Mucosa of descending colon (tissue), 3 donors: ENCODE measurements around the gene CRYBB1. TPM values are rescaled to one million over a fixed set of nuclear protein-coding genes. Genes with fewer than 3 reads are reported as not detected.

Source experiments
- ATAC-seq: fragments of 200-7000 bp; cut with Tn5 transposase; one replicate; pipeline ENCODE4 v1.9.1; 2020; ENCODE audit warnings: mild to moderate bottlenecking, moderate library complexity
- DNase-seq, 3 donors: peaks; one replicate each; pipeline ENCODE4 v3.0.0-alpha.2; 2020
- H3K36me3 ChIP-seq: fragments of 200-600 bp; one replicate; pipeline ENCODE4 v1.8.0; 2021; ENCODE audit warnings: low read depth, mild to moderate bottlenecking
- H3K4me1 ChIP-seq: fragments of 200-600 bp; one replicate; pipeline ENCODE4 v1.8.0; 2021; ENCODE audit warnings: low read depth, mild to moderate bottlenecking
- H3K4me3 ChIP-seq: fragments of 200-600 bp; one replicate; pipeline ENCODE4 v1.8.0; 2021; ENCODE audit warnings: mild to moderate bottlenecking
- H3K9me3 ChIP-seq: fragments of 200-600 bp; one replicate; pipeline ENCODE4 v1.8.0; 2021; ENCODE audit warnings: mild to moderate bottlenecking
- CTCF ChIP-seq: fragments of 200-600 bp; IDR thresholded peaks from one replicate; pipeline ENCODE4 v1.8.0; 2022; ENCODE audit warnings: antibody characterized with exemption, mild to moderate bottlenecking
- intact Hi-C, 2 donors: fragments of 100-400 bp; cut with DNase I in 1 of 2; cut with micrococcal nuclease in 1 of 2; formaldehyde crosslinking; loops; one replicate each; pipeline versions ENCODE4 v1.11.0 to v1.11.1; 2022; cut with DNase I, micrococcal nuclease
- total RNA-seq, 3 donors: library from RNA; stranded (reverse); fragmentation: NEBNext Ultra II Directional in 2 of 3; extraction: Animal tissue kit (Norgen Biotek cat#: 25700) in 2 of 3; gene quantifications; one replicate each; pipeline versions ENCODE4 v1.2.1 to v1.2.4, GENCODE V29; 2021 to 2023
- donor health status: DM: no; HTN: no; CAD: no; lungs with moderate emphysema.
- donor health status: DM: no; HTN: no; CAD: no.
- donor health status: DM: no; HTN: yes; CAD: no.

The CRYBB1 gene
- total RNA-seq, 3 donors from 2014 or later, result 1.0 TPM; not detected in 2

GRCh38 chr22:26559961-26560575 lies 57.8 kb downstream of the CRYBB1 start:
- DNase-seq (no peak), ATAC-seq (no peak)
- Histone ChIP-seq H3K4me1 (no peaks in the 10 kb centered on the region), H3K4me3 (no peak overlapping the region), H3K36me3 (no peaks in the 10 kb centered on the region), H3K9me3 (no peaks in the 10 kb centered on the region)
- TF ChIP-seq CTCF, result no peak
- intact Hi-C loops, result no loop called here

DNA sequence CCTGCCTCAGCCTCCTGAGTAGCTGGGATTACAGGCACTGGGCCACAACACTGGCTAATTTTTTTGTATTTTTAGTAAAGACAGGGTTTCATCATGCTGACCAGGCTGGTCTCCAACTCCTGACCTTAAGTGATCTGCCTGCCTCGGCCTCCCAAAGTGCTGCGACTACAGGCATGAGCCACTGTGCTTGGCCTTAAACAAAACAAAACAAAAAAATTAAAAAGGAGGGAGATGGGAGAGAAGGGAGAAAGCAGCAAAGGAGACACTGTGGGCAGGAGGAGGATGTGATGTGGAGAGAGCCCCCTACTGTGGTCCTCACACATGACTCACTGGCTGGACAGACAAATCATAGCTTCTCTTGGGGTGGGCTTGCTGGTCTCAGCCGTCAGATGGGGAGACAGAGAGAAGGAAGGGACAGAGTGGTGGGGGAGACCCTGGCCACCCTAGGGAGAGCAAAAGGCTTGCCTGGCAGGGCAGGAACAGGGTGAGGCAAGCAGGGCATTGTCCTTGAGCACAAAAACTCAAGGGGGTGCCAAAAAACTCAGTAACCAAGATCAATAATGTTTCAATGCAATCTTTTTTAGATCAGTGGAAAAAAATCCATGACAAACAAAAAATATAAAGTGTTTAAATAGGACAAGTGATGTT lies 59.5 kb downstream of the CRYBB1 start:
- no peaks in the 10 kb centered on the region for H3K9me3 ChIP-seq
- H3K36me3 ChIP-seq, result no peaks in the 10 kb centered on the region
- no peaks in the 10 kb centered on the region for H3K4me1 ChIP-seq
- intact Hi-C loops, result no loop called here
- ATAC-seq, result no peak
- DNase-seq, result no peak
- TF ChIP-seq CTCF, result no peak
- no peak overlapping the region for H3K4me3 ChIP-seq

GRCh38 chr22:26556904-26557303 lies 60.9 kb downstream of the CRYBB1 start:
- DNase-seq, result no peak
- no peak for ATAC-seq
- Histone ChIP-seq H3K4me3 (no peak overlapping the region), H3K9me3 (no peaks in the 10 kb centered on the region), H3K4me1 (no peaks in the 10 kb centered on the region), H3K36me3 (no peaks in the 10 kb centered on the region)
- intact Hi-C loops, result no loop called here
- no peak for TF ChIP-seq CTCF

DNA sequence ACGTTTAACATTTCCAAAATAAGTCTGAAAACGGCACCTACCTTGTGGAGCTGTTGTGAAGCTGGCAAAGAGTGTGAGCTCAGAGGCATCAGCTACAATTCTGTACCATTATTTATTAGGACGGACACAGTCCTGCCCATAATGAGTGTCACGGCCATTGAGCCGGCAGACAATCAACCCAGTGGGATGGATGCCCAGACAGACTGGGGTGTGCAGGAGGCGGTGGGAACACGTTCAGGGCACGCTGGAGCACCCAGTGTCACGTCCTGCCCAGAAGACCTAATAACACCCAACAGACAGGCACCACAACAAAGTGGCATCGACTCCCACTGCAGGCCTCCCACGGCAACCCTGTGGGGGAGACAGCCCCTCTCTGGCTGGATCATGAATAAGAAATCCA lies 62.3 kb downstream of the CRYBB1 start:
- ATAC-seq (no peak), DNase-seq (no peak)
- Histone ChIP-seq H3K4me3 (no peak overlapping the region), H3K36me3 (no peaks in the 10 kb centered on the region), H3K9me3 (no peaks in the 10 kb centered on the region), H3K4me1 (no peaks in the 10 kb centered on the region)
- intact Hi-C loops, result no loop called here
- no peak for TF ChIP-seq CTCF

DNA sequence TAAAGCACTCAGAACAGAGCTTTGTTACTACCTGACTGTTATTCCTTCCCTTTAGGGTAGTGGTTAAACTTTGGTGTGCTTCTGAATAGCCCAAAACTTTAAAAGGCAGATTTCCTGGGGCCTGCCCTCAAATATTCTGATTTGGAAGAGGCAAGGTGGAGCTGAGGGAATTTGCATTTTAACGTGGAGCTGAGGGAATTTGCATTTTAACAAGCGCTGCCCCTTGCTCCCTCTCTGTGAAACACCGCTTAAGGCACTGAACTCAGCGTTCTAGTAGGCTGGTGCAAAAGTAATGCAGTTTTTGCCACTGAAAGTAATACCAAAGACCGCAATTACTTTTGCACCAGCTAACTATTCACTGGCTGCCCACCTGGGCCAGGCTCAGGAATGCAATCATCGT lies 62.9 kb downstream of the CRYBB1 start:
- Histone ChIP-seq H3K9me3 (no peaks in the 10 kb centered on the region), H3K4me3 (no peak overlapping the region), H3K36me3 (no peaks in the 10 kb centered on the region), H3K4me1 (no peaks in the 10 kb centered on the region)
- no peak for DNase-seq
- no peak for ATAC-seq
- intact Hi-C loops, result no loop called here
- TF ChIP-seq CTCF, result no peak
